Calu3 (cell line): ENCODE results near the gene A4GALT. TPM values are rescaled to one million over a fixed set of nuclear protein-coding genes. Genes with fewer than 3 reads are reported as not detected.

Experiments
- BruUV-seq: library from RNA; stranded (reverse); fragments of 400-500 nt; replicated peaks from 2 replicates; lab custom pipeline; 2021; lab: Mats Ljungman, UMichigan
- CTCF ChIA-PET: fragments of 300-600 bp; sonication (Branson Sonifier 250); formaldehyde crosslinking; loops from one replicate; lab custom pipeline; 2022; ENCODE audit warnings: antibody characterized with exemption; lab: Charles Lee
- DNase-seq: peaks from one replicate; pipeline ENCODE4 v3.0.0; 2022
- H3K27ac Mint-ChIP-seq: one replicate; pipeline ENCODE4 v1.8.0; 2022; ENCODE audit warnings: mixed read lengths; ENCODE audit not compliant: unreplicated experiment
- H3K27me3 Mint-ChIP-seq: one replicate; pipeline ENCODE4 v1.8.0; 2022; ENCODE audit warnings: mixed read lengths; ENCODE audit not compliant: unreplicated experiment
- H3K36me3 Mint-ChIP-seq: one replicate; pipeline ENCODE4 v1.8.0; 2022; ENCODE audit warnings: mild to moderate bottlenecking, moderate library complexity, mixed read lengths; ENCODE audit not compliant: insufficient read depth, unreplicated experiment
- H3K4me1 Mint-ChIP-seq: one replicate; pipeline ENCODE4 v1.8.0; 2022; ENCODE audit warnings: mild to moderate bottlenecking, low read depth, mixed read lengths; ENCODE audit not compliant: unreplicated experiment
- H3K4me3 Mint-ChIP-seq: one replicate; pipeline ENCODE4 v1.8.0; 2022; ENCODE audit warnings: mild to moderate bottlenecking, low read depth, moderate library complexity, mixed read lengths; ENCODE audit not compliant: unreplicated experiment
- H3K9me3 Mint-ChIP-seq: one replicate; pipeline ENCODE4 v1.8.0; 2022; ENCODE audit warnings: low read depth, mixed read lengths; ENCODE audit not compliant: unreplicated experiment
- intact Hi-C: fragments of 100-400 bp; cut with micrococcal nuclease; formaldehyde crosslinking; loops from one replicate; pipeline ENCODE4 v1.10.0; 2022; ENCODE audit not compliant: unreplicated experiment
- total RNA-seq: library from RNA; stranded (reverse); gene quantifications from 2 replicates; pipeline ENCODE4 v1.2.3, GENCODE V29; 2022
- TF ChIP-seq, protein P1 (sequence below): fragments of 200-600 bp; IDR thresholded peaks from one replicate; pipeline ENCODE4 v1.8.0; 2022; ENCODE audit warnings: antibody characterized with exemption; ENCODE audit not compliant: unreplicated experiment

A4GALT gene
- total RNA-seq, 1 experiment from 2014 or later: 10.5 TPM

DNA sequence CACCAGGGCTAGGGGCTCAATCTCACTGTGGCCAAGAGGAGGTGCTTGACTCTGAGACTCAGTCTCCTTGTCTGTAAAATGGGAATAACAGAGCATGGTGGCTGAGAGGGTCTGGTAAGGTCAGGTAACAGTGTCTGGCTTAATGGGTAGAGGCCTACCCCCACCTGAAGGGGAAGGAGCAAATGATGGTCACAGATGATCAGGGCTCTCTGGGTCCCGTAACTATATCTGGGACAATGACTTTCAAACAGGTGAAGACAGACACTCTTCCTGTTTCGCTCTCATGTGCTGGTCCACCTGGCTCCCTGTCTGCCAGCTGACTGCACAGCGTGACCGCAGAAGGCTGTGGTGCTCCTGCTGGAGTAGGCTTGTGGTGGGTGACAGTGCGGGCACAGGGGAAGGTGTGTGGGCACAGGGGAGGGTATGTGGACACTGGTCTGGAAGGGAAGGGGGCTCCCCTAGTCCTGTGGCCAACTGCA is 4.0 kb downstream of the A4GALT start:
- Mint-ChIP-seq H3K4me3 (no peak overlapping the region), H3K36me3 (peaks cover 29% of the 10 kb centered on the region), H3K4me1 (peaks cover 33% of the 10 kb centered on the region), H3K9me3 (no peaks in the 10 kb centered on the region), H3K27me3 (peaks cover 11% of the 10 kb centered on the region), H3K27ac (no peak overlapping the region)
- CTCF ChIA-PET: interaction anchor here (0.6 kb wide), 1 partner anchor 57 kb away, joined by 3 read pairs; no protein-coding TSS in a partner anchor
- intact Hi-C loops: no loop called here
- DNase-seq: no peak
- no TSS peak for BruUV-seq
- TF ChIP-seq, protein P1, sequence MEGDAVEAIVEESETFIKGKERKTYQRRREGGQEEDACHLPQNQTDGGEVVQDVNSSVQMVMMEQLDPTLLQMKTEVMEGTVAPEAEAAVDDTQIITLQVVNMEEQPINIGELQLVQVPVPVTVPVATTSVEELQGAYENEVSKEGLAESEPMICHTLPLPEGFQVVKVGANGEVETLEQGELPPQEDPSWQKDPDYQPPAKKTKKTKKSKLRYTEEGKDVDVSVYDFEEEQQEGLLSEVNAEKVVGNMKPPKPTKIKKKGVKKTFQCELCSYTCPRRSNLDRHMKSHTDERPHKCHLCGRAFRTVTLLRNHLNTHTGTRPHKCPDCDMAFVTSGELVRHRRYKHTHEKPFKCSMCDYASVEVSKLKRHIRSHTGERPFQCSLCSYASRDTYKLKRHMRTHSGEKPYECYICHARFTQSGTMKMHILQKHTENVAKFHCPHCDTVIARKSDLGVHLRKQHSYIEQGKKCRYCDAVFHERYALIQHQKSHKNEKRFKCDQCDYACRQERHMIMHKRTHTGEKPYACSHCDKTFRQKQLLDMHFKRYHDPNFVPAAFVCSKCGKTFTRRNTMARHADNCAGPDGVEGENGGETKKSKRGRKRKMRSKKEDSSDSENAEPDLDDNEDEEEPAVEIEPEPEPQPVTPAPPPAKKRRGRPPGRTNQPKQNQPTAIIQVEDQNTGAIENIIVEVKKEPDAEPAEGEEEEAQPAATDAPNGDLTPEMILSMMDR: no peak

DNA sequence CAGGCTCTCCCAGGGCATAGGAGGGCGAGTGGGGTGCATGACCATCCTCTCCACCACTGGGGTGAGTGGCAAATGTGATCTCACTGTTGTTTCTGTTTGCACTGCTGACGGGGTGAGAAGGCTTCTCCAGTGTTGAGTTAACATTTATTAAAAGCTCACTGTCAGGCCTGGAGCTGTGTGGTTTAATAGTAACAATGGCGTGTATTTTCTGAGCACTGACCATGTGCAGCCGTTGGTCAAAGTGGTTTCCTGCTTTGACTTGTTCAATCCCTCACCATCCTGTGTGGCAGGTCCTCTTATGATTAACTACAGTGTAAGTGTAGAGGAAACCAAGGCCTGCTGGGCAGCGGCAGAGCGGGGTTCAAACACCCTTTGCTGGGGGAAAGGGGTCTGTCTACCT is 4.4 kb downstream of the A4GALT start:
- Mint-ChIP-seq H3K36me3 (peaks cover 27% of the 10 kb centered on the region), H3K4me1 (peaks cover 30% of the 10 kb centered on the region), H3K27me3 (peaks cover 6% of the 10 kb centered on the region), H3K27ac (no peak overlapping the region), H3K9me3 (no peaks in the 10 kb centered on the region), H3K4me3 (no peak overlapping the region)
- intact Hi-C loops: no loop called here
- no peak for DNase-seq
- BruUV-seq: no TSS peak
- CTCF ChIA-PET: no interaction called here
- TF ChIP-seq, protein P1: no peak

DNA sequence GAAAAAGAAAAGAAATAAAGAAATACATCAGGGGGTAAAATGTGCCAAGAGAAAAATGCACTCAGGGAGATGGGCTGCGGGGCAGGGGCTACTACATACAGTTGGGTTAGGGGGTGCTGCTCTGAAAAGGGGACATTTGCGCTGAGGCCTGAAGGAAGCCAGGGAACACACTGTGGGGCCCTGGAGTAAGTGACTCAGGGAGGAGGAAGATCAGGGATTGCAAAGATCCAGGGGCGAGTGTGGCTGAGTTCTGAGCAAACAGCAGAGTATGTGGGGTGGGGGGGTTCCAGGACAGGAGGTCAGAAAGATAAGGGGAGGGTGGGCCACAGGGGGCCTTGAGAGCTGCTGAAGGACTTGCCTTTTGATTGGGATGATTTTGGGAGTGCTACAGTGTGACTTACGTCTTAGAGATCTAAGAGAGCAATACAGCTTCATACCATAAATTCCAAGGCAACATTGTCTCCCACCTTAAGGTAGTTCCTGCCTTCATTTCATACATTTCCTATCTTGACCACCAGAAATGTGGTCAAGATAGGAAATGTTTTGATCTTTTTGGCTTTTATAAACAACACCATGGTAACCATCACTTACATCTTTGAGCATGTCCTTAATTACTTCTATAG is 5.8 kb downstream of the A4GALT start:
- H3K36me3 Mint-ChIP-seq: peaks cover 19% of the 10 kb centered on the region
- H3K27me3 Mint-ChIP-seq: no peaks in the 10 kb centered on the region
- CTCF ChIA-PET: interaction anchor here (1.0 kb wide), 1 partner anchor 264 kb away, joined by 3 read pairs; no protein-coding TSS in a partner anchor
- no peak overlapping the region for H3K4me3 Mint-ChIP-seq
- TF ChIP-seq, protein P1: no peak
- no peaks in the 10 kb centered on the region for H3K9me3 Mint-ChIP-seq
- no peak overlapping the region for H3K27ac Mint-ChIP-seq
- no TSS peak for BruUV-seq
- intact Hi-C loops: no loop called here
- H3K4me1 Mint-ChIP-seq: peaks cover 26% of the 10 kb centered on the region
- DNase-seq: no peak

DNA sequence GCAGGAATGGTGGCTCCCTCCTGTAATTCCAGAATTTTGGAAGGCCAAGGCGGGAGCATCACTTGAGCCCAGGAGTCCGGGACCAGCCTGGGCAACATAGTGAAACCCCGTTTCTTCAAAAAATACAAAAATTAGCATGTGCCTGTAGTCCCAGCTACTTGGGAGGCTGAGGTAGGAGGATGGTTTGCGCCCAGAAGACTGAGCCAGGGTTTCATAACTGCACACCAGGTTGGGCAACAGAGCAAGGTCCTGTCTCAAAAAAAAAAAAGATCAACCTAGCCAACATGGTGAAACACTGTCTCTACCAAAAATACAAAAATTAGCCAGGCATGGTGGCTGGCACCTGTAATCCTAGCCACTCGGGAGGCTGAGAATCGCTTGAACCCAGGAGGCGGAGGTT is 6.4 kb downstream of the A4GALT start:
- no peak for DNase-seq
- intact Hi-C loops: no loop called here
- TF ChIP-seq, protein P1: no peak
- no peak overlapping the region for H3K4me3 Mint-ChIP-seq
- no peaks in the 10 kb centered on the region for H3K27me3 Mint-ChIP-seq
- no TSS peak for BruUV-seq
- H3K36me3 Mint-ChIP-seq: peaks cover 13% of the 10 kb centered on the region
- CTCF ChIA-PET: interaction anchor here (1.0 kb wide), 1 partner anchor 264 kb away, joined by 3 read pairs; no protein-coding TSS in a partner anchor
- H3K27ac Mint-ChIP-seq: no peak overlapping the region
- peaks cover 20% of the 10 kb centered on the region for H3K4me1 Mint-ChIP-seq
- no peaks in the 10 kb centered on the region for H3K9me3 Mint-ChIP-seq
